ENCODE results near the gene CD40.

Gene CD40

DNA sequence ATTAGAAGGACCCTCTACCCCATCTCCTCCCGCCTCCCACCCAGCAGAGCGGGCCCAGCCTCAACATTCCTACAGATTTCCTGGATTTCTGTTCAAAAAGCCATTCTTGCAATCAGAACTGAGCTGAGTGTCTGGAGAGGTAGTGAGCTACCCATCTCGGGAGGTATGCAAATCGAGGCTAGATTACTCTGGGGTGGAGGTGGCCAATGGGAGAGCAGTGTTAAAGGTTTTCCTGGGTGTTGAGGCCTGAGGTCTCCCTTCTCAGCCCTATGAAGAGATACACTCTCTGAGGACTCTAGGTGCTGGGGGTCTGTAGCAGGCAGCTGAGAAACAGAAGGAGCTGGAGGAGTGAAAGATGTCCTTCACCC is 57.0 kb downstream of the CD40 start:
- DNase-seq, result no peak

DNA sequence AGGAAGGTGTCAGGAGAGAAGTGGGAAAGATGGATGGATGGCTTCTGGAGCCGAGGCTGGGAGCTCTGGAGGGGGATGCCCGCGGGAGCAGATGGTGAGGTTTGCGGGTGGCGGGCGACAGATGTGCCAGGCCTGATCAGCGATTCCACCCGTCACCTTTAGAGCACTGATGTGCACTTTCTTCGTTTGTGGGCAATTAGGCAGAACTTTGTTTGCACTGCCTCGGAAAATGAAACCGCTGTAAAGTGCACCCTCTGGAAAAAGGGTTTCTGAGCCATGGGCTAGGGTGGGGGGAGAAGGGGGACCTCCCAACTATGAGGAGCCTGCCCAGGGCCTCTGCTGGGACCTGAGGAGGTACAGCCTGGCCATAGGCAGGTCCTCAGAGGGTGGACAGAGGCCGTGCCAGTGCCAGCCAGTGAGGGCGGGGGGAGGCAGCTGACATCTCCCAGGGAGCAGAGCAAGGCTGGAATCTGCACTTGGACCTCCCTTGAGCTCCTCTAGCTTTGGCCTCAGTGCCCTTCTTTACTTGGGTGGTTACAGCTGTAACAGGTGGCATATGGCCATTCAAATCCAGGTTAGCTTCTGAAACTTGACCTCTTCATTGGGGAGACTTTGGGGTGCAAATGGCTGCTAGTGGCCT is 58.7 kb downstream of the CD40 start:
- DNase-seq, result no peak

DNA sequence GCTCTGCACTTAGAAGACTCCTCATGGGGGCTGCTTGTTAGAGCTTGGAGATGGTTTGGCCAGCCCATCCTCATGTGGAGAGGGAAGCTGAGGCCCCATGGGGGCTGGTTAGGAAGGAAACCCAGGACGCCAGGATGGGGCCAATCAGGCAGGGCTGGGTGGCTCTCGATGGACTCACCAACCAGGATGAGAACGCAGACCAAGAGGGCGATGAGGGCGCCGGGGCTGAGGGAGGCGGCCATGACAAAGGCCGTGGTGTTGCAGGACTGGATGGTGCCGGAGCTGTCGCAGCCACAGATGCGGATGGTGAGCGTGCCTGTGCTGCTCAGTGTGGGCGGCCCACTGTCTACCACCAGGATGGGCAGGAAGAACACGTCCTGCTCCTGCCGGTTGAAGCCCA is 59.7 kb downstream of the CD40 start:
- DNase-seq, result no peak

DNA sequence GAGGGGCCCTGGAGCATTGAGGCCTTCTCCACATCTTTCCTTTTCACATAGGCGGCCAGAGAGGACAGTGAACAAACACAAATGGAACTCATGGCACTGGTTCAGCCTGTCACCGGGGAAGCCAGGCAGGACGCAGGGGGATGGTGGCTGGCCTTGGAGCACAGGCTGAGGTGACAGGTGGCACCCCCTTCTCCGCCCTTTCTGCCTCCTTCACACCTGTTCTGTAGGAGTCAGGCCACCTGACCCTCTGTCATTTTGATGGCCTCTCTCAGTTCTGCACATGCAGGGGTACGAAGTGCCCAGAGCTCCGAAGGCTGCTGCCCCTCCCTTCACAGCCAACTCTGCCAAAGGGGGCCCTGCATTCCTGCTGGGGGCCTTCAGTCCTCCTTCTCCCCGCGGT is 60.8 kb downstream of the CD40 start:
- DNase-seq, result no peak

All from effector CD4-positive, alpha-beta T cell (primary cell).